Fibroblast of the aortic adventitia (primary cell): Measurements from ENCODE around the gene EMX2. TPM values are rescaled to one million over a fixed set of nuclear protein-coding genes. Genes with fewer than 3 reads are reported as not detected.

Experiments used
- DNase-seq: peaks from one replicate; pipeline ENCODE4 v3.0.0-alpha.2; 2010; ENCODE audit warnings: low read depth
- H3K4me3 ChIP-seq: 2 replicates; pipeline ENCODE4 v1.5.1; 2011; ENCODE audit warnings: low read depth, mild to moderate bottlenecking, control low read depth, low read length, moderate library complexity
- total RNA-seq: library from RNA; depleted of rRNA; stranded (reverse); fragments of >200 nt; gene quantifications from 2 replicates; pipeline ENCODE4 v1.2.3, GENCODE V29; 2012; ENCODE audit warnings: low replicate concordance
- TF ChIP-seq, protein P1 (sequence below): IDR thresholded peaks from 2 replicates; pipeline ENCODE4 v1.5.1; 2011; ENCODE audit warnings: mild to moderate bottlenecking, low read length, control low read depth, inconsistent platforms; ENCODE audit not compliant: insufficient read depth

EMX2 gene
- total RNA-seq, 1 donor, result 0.18 TPM

DNA sequence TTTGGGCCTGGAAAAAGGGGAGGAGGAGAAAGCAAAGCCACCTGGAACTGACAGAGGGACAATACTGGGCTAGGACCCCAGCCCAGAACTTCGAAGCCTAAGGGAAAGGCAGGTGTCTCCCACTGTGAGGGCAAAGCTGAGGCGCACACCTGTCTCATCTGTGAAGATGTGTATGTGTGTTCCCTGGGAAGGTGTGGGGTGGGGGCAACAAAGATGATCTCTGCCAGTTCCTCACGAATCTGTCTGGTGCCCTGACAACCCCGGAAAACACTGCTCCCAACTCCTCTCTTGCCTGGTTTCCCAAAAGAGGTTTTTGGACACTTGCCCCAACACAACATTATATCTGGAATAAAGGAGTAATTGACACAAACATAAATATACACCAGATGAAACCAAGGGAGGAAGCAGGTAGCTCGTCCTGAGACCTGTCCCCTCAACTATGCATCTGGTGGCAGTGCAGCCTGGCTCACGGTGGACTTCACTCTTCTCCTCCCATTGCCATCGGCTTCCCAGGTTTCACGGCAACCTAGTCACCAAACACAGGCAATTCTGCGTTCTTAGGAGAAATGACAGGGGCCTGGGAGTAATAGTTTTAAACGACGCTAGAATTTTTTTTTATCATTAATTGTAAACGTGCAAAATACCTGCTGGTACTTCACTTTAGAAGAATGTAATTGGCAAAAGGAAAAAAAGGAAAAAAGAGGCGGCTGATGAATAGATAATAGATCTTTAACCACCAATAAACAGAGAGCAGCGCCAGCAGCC, 1.7 kb upstream of the EMX2 start:
- no peak overlapping the region for H3K4me3 ChIP-seq
- no peak for DNase-seq
- TF ChIP-seq, protein P1, sequence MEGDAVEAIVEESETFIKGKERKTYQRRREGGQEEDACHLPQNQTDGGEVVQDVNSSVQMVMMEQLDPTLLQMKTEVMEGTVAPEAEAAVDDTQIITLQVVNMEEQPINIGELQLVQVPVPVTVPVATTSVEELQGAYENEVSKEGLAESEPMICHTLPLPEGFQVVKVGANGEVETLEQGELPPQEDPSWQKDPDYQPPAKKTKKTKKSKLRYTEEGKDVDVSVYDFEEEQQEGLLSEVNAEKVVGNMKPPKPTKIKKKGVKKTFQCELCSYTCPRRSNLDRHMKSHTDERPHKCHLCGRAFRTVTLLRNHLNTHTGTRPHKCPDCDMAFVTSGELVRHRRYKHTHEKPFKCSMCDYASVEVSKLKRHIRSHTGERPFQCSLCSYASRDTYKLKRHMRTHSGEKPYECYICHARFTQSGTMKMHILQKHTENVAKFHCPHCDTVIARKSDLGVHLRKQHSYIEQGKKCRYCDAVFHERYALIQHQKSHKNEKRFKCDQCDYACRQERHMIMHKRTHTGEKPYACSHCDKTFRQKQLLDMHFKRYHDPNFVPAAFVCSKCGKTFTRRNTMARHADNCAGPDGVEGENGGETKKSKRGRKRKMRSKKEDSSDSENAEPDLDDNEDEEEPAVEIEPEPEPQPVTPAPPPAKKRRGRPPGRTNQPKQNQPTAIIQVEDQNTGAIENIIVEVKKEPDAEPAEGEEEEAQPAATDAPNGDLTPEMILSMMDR, result no peak

DNA sequence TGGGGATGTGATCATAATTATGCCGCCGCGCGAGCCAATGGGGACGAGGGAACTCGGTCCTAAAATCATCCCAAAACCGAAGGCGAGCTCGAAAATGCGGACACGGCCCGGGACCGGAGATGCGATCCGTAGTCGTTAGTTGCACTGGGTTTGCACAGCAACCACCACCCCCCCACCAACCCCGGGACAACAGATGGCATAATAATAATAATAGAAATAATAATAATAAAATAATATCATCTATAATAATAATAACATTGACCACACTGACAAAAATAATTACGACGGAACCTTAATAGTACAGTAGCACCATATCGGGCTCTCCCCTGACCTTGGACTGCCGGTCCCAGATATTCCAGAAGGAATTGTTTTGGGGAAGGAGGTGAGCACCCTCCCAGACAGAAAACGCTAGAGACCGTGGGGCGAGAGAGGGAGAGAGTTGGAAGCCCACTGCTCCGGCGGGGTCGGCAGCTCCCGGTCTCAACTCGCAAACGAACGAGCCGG, 1.1 kb upstream of the EMX2 start:
- no peak for DNase-seq
- TF ChIP-seq, protein P1, result no peak
- no peak overlapping the region for H3K4me3 ChIP-seq

DNA sequence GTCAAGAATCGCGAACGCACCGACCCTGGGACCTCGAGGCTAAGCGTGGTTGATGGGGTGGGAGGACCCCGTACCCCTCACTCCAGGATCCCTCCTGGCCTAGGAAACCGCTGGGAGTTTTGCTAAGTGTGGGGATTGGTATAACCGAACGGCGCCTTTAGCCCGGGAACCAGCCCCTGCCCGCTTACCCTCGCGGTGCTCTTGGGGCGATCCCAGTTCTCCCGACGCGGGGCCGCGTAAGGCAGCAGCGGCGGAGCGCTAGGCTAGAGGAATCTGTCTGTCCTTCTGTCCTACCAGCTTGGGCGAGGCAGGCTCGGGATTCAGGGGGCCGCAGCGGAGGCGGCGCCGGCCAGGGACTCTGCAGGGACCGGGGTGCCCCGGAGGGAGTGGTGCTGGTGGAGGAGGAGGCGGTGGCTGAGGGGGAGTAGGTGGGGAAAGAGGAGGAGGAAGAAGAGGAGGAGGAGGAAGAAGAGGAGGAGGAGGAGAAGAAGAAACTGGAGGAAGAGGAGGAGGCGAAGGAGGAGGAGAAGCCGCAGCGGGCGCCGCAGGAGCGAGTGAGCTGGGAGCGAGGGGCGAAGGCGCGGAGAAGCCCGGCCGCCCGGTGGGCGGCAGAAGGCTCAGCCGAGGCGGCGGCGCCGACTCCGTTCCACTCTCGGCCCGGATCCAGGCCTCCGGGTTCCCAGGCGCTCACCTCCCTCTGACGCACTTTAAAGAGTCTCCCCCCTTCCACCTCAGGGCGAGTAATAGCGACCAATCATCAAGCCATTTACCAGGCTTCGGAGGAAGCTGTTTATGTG, 439 bp upstream of the EMX2 start:
- no peak overlapping the region for H3K4me3 ChIP-seq
- peak; percentile 9 for DNase-seq
- TF ChIP-seq, protein P1, result no peak

DNA sequence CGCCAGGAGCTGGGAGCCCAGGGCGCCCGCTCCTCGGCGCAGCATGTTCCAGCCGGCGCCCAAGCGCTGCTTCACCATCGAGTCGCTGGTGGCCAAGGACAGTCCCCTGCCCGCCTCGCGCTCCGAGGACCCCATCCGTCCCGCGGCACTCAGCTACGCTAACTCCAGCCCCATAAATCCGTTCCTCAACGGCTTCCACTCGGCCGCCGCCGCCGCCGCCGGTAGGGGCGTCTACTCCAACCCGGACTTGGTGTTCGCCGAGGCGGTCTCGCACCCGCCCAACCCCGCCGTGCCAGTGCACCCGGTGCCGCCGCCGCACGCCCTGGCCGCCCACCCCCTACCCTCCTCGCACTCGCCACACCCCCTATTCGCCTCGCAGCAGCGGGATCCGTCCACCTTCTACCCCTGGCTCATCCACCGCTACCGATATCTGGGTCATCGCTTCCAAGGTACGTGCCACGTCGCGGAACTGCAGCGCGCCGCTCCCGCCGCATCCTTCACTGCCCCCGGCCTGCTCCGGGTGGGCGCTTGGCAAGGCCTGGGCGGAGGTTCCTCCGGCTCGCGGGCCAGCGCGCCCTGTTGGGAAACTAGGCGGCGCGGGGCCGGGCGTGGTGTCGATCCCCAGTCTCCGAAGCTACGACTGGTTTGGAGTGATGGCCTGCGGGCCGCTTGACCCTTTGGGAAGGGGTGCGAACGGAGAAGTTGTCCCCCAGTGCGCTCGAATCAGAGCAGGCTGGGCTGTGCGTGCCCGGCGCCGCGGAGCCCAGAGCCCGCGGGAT, 868 bp downstream of the EMX2 start:
- peak overlapping the region; percentile 13 for H3K4me3 ChIP-seq
- DNase-seq, result no peak
- TF ChIP-seq, protein P1, result no peak

DNA sequence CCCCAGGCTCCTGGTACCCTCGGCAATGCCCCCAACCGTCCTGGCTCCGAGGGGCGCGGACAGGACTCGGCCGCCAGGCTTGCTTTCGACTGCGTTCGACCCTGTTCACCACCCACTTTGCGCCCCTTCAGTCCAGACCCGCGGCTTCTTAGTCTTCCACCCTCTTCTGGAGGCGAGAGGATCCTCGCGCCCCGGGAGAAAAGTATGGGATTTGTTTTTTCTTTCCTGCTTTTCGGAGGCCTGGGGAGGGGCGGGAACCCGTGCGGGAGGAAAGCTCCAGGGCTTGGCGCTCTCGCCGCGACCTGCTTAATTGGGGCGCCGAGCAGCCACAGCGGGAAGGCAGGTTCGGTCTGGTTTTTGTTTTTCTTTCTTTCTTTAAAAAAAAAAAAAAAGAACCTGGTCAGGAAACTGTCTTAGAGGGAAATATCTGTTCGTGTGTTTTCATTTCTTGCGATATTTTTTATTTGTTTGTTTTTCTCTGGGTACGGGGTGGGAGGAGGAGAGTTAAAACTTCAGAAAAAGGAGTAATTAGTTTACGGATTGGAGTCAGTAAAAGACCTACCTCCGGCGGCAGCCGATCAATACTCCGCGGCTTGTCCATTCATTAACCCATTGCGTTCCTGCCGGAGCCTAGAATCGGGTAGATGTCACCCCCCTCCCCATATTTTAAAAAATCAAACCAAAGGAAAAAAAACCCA, 1.6 kb downstream of the EMX2 start:
- no peak overlapping the region for H3K4me3 ChIP-seq
- DNase-seq, result no peak
- TF ChIP-seq, protein P1, result no peak

DNA sequence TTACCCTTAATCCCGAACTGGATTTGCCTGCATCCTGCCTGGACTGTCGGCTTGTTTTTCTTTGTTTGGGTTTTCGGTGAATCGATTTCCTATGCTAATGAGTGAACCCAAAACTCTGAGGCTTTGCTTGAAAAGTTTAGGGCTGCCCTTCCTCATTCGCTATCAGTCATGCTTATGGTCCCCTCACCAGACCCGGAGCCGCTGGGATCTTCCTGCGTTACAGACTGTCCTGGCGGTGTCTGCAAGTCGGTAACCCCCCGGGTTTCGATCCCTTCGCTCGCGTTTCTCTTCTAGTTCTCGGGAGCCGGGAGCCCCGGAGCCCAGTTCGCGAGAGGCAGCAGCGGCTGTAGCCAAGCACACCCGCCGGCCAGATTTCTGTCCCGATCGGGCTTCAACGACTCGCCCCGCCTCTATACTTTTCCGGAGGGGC, 2.2 kb downstream of the EMX2 start:
- DNase-seq, result no peak
- TF ChIP-seq, protein P1, result no peak
- no peak overlapping the region for H3K4me3 ChIP-seq
